DND-41 (cell line): Measurements from ENCODE around the gene BMERB1.

ENCODE experiments used
- CTCF ChIP-seq: IDR thresholded peaks from 2 replicates; pipeline ENCODE4 v1.5.1; 2012; ENCODE audit warnings: borderline replicate concordance, low read length, moderate library complexity, mild to moderate bottlenecking; ENCODE audit not compliant: poor library complexity, severe bottlenecking; ENCODE audit errors: extremely low read depth
- EZH2 ChIP-seq: IDR thresholded peaks from 3 replicates; pipeline ENCODE4 v1.6.1; 2012; ENCODE audit warnings: borderline replicate concordance, low read depth, mild to moderate bottlenecking, moderate library complexity, low read length, inconsistent platforms; ENCODE audit not compliant: severe bottlenecking

GRCh38 chr16:15530085-15530484 is 95.7 kb downstream of the BMERB1 start:
- TF ChIP-seq CTCF (no peak), EZH2 (no peak)
